WTC11 (cell line): ENCODE data around the gene RRP36. TPM values are rescaled to one million over a fixed set of nuclear protein-coding genes. Genes with fewer than 3 reads are reported as not detected.
A peak's percentile ranks its signal among the peaks of the same experiment; 100 is the strongest.

ENCODE experiments used
- ATAC-seq: fragments of 200-7000 bp; cut with Tn5 transposase; 2 replicates; pipeline ENCODE4 v1.10.0; 2021; ENCODE audit warnings: mild to moderate bottlenecking, moderate library complexity
- CTCF ChIA-PET: fragments of 300-600 bp; sonication (Branson Sonifier 250); formaldehyde crosslinking; loops from one replicate; lab custom pipeline; 2021; ENCODE audit warnings: antibody characterized with exemption; lab: Charles Lee
- POLR2A ChIA-PET: fragments of 350-600 bp; sonication (Branson Sonifier 250); formaldehyde crosslinking; loops from one replicate; lab custom pipeline; 2021; ENCODE audit warnings: antibody characterized with exemption; lab: Charles Lee
- DNase-seq: peaks from one replicate; pipeline ENCODE4 v3.0.0; 2021; ENCODE audit warnings: low spot score
- H3K27ac Mint-ChIP-seq: 2 replicates; pipeline ENCODE4 v1.8.0; 2021; ENCODE audit warnings: mixed read lengths
- H3K27me3 Mint-ChIP-seq: 2 replicates; pipeline ENCODE4 v1.8.0; 2021; ENCODE audit warnings: low read depth, mild to moderate bottlenecking, moderate library complexity, mixed read lengths
- H3K36me3 Mint-ChIP-seq: 2 replicates; pipeline ENCODE4 v1.8.0; 2021; ENCODE audit warnings: mixed read lengths
- H3K4me1 Mint-ChIP-seq: 2 replicates; pipeline ENCODE4 v1.8.0; 2022; ENCODE audit warnings: mixed read lengths
- H3K4me3 Mint-ChIP-seq: 2 replicates; pipeline ENCODE4 v1.8.0; 2021; ENCODE audit warnings: mild to moderate bottlenecking, moderate library complexity, mixed read lengths
- H3K9me3 Mint-ChIP-seq: 2 replicates; pipeline ENCODE4 v1.8.0; 2021; ENCODE audit warnings: mixed read lengths
- EMX1 ChIP-seq: fragments of 250-450 bp; sonication (Bioruptor Pico); IDR thresholded peaks from 2 replicates; pipeline ENCODE4 v1.8.0; 2021; ENCODE audit warnings: mild to moderate bottlenecking
- GABPB1 ChIP-seq: sonication (generic); formaldehyde crosslinking; IDR thresholded peaks from 2 replicates; pipeline ENCODE4 v1.8.1; 2023; ENCODE audit warnings: mild to moderate bottlenecking, missing genetic modification reagents
- GRHL2 ChIP-seq: fragments of 250-450 bp; sonication (Bioruptor Pico); IDR thresholded peaks from 2 replicates; pipeline ENCODE4 v1.8.0; 2022; ENCODE audit warnings: mild to moderate bottlenecking, moderate library complexity; ENCODE audit not compliant: insufficient replicate concordance, severe bottlenecking
- HMGA2 ChIP-seq: fragments of 250-450 bp; sonication (Bioruptor Pico); IDR thresholded peaks from 2 replicates; pipeline ENCODE4 v1.4.0; 2021; ENCODE audit warnings: mild to moderate bottlenecking, moderate library complexity
- KAT7 ChIP-seq: sonication (generic); formaldehyde crosslinking; IDR thresholded peaks from 2 replicates; pipeline ENCODE4 v1.8.1; 2023; ENCODE audit warnings: missing genetic modification reagents, mild to moderate bottlenecking, borderline replicate concordance
- MYBL2 ChIP-seq: sonication (generic); formaldehyde crosslinking; IDR thresholded peaks from 2 replicates; pipeline ENCODE4 v1.8.1; 2023; ENCODE audit warnings: mild to moderate bottlenecking, moderate library complexity, missing genetic modification reagents
- NR2C2 ChIP-seq: sonication (generic); formaldehyde crosslinking; IDR thresholded peaks from 2 replicates; pipeline ENCODE4 v1.8.0; 2022; ENCODE audit warnings: mild to moderate bottlenecking, missing genetic modification reagents
- OVOL2 ChIP-seq: fragments of 250-450 bp; sonication (Bioruptor Pico); IDR thresholded peaks from 2 replicates; pipeline ENCODE4 v1.9.0; 2021; ENCODE audit warnings: mild to moderate bottlenecking, borderline replicate concordance
- SMAD4 ChIP-seq: sonication (generic); formaldehyde crosslinking; IDR thresholded peaks from 2 replicates; pipeline ENCODE4 v1.8.0; 2022; ENCODE audit warnings: mild to moderate bottlenecking, missing genetic modification reagents
- TEAD1 ChIP-seq: sonication (generic); formaldehyde crosslinking; IDR thresholded peaks from 2 replicates; pipeline ENCODE4 v1.8.0; 2022; ENCODE audit warnings: mild to moderate bottlenecking, missing genetic modification reagents
- total RNA-seq: library from RNA; stranded (reverse); gene quantifications from 3 replicates; pipeline ENCODE4 v1.2.3, GENCODE V29; 2021
- TF ChIP-seq, protein P1 (sequence below): sonication (generic); formaldehyde crosslinking; IDR thresholded peaks from 2 replicates; pipeline ENCODE4 v1.8.1; 2023; ENCODE audit warnings: mild to moderate bottlenecking, missing genetic modification reagents, borderline replicate concordance
- TF ChIP-seq, protein P2 (sequence below): sonication (generic); formaldehyde crosslinking; conservative IDR thresholded peaks from 2 replicates; pipeline ENCODE4 v1.8.1; 2022; ENCODE audit warnings: mild to moderate bottlenecking, missing genetic modification reagents
- TF ChIP-seq, protein P3 (sequence below): fragments of 250-450 bp; sonication (Bioruptor Pico); IDR thresholded peaks from 2 replicates; pipeline ENCODE4 v1.9.0; 2021; ENCODE audit warnings: mild to moderate bottlenecking
- TF ChIP-seq, protein P4 (sequence below): sonication (generic); formaldehyde crosslinking; IDR thresholded peaks from 2 replicates; pipeline ENCODE4 v1.8.1; 2022; ENCODE audit warnings: mild to moderate bottlenecking, missing genetic modification reagents, moderate library complexity, borderline replicate concordance
- TF ChIP-seq, protein P5 (sequence below): sonication (generic); formaldehyde crosslinking; IDR thresholded peaks from 2 replicates; pipeline ENCODE4 v1.8.0; 2022; ENCODE audit warnings: missing genetic modification reagents

Gene RRP36
- total RNA-seq, 1 experiment from 2014 or later, result 81.0 TPM

DNA sequence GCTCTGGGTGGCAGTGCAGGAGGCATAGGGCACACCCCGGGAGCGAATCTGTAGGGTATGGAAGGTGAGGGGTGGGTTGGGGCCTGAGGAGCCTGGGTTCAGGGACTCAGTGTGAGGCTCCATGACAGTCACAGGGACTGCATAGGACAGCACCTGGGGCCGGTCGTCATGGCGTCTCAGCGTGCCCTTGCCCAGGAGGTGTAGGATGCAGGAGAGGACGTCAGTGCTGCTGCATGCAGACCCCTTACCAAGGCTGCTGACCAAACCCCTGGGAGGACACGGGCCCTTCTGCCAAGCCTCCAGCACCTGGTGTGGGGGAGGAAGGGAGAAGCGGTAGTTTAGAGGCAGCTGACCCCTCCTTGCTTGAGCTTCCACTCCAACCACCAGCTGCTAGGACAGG, 16.3 kb downstream of the RRP36 start (continued):
- TF ChIP-seq, protein P1, sequence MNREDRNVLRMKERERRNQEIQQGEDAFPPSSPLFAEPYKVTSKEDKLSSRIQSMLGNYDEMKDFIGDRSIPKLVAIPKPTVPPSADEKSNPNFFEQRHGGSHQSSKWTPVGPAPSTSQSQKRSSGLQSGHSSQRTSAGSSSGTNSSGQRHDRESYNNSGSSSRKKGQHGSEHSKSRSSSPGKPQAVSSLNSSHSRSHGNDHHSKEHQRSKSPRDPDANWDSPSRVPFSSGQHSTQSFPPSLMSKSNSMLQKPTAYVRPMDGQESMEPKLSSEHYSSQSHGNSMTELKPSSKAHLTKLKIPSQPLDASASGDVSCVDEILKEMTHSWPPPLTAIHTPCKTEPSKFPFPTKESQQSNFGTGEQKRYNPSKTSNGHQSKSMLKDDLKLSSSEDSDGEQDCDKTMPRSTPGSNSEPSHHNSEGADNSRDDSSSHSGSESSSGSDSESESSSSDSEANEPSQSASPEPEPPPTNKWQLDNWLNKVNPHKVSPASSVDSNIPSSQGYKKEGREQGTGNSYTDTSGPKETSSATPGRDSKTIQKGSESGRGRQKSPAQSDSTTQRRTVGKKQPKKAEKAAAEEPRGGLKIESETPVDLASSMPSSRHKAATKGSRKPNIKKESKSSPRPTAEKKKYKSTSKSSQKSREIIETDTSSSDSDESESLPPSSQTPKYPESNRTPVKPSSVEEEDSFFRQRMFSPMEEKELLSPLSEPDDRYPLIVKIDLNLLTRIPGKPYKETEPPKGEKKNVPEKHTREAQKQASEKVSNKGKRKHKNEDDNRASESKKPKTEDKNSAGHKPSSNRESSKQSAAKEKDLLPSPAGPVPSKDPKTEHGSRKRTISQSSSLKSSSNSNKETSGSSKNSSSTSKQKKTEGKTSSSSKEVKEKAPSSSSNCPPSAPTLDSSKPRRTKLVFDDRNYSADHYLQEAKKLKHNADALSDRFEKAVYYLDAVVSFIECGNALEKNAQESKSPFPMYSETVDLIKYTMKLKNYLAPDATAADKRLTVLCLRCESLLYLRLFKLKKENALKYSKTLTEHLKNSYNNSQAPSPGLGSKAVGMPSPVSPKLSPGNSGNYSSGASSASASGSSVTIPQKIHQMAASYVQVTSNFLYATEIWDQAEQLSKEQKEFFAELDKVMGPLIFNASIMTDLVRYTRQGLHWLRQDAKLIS (CRISPR knock-in tag), result no peak
- TF ChIP-seq GRHL2 (CRISPR knock-in tag), result no peak

DNA sequence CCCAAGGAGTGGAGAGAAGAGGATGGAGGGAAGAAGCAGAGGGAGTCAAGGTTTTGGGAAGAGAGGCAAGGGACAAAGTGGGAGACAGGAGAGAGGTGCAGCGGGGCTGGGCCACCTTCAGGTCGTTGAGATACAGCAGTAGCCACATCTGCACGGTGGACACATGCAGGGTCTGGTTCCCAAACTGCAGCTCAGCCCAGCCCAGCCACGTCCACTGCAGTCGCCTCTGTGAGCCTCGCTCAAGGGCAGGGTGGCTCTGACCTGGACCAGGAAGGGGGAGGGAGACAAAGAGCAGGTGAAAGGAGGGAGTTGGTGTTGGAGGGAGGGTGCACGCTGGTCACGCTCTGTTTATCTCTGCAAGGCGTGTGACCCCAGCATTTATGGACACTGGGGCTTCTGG, 17.3 kb downstream of the RRP36 start:
- no peak for DNase-seq
- Mint-ChIP-seq H3K4me1 (no peaks in the 10 kb centered on the region), H3K36me3 (peaks cover 48% of the 10 kb centered on the region)
- TF ChIP-seq EMX1 (CRISPR knock-in tag), result no peak
- TF ChIP-seq, protein P2, sequence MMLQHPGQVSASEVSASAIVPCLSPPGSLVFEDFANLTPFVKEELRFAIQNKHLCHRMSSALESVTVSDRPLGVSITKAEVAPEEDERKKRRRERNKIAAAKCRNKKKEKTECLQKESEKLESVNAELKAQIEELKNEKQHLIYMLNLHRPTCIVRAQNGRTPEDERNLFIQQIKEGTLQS (CRISPR knock-in tag), result no peak
- TF ChIP-seq, all 79 proteins: peak for 0
- Mint-ChIP-seq H3K27ac (peak overlapping the region; percentile 8; the same call in 1 of the 2 replicates), H3K9me3 (no peaks in the 10 kb centered on the region), H3K4me3 (no peak overlapping the region), H3K27me3 (no peaks in the 10 kb centered on the region)
- ChIA-PET CTCF (no interaction called here), POLR2A (no interaction called here)
- ATAC-seq, result no peak

DNA sequence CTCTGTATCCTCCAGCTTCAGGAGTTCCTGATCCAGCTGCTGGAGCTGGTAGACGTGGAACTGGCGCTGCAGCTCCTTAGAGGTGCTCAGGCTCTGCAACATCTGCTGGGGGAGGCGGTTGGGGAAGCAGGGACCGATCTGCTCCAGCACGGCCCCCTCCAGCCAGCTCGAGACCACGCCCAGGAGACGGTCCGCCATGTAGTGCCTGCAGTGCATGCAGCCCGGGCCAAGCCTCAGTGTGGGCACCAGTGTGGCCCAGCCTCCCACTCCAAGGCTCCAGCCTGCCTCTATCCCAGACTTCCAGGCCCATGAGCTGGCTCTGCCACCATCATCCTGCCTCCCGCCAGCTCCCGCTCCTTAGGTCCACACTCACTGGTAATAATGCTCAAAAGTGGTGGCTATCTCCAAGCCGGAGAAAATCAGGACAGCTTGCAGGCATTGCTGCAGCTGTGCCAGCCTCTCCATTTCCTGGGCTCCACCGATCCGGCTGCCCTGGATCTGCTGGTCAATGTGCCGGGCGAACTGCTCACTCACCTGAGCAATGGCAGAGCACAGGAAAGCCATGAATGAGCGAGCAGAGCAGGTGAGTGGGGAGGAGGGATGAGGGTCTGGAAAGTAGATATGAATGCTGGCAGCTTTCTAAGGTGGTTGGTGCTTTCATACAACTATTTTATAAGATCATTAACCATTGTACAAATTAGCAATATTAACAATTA, 19.3 kb downstream of the RRP36 start:
- H3K4me1 Mint-ChIP-seq, result no peaks in the 10 kb centered on the region
- CTCF ChIA-PET, result interaction anchor here (0.6 to 1.5 kb wide), 3 partner anchors 34 to 123 kb away, joined by 3 to 6 read pairs (median 3); no protein-coding TSS in a partner anchor
- H3K27ac Mint-ChIP-seq, result no peak overlapping the region
- no peaks in the 10 kb centered on the region for H3K9me3 Mint-ChIP-seq
- no peak for DNase-seq
- no peaks in the 10 kb centered on the region for H3K27me3 Mint-ChIP-seq
- ATAC-seq, result no peak
- POLR2A ChIA-PET, result interaction anchor here (0.6 to 0.7 kb wide), 4 partner anchors 103 to 1076 kb away, joined by 3 to 9 read pairs (median 6); no protein-coding TSS in a partner anchor
- peaks cover 50% of the 10 kb centered on the region for H3K36me3 Mint-ChIP-seq
- no peak overlapping the region for H3K4me3 Mint-ChIP-seq
- TF ChIP-seq NR2C2 (no peak), KAT7 (no peak), HMGA2 (CRISPR knock-in tag) (no peak), OVOL2 (CRISPR knock-in tag) (no peak), TEAD1 (CRISPR knock-in tag) (no peak), SMAD4 (CRISPR knock-in tag) (no peak), GABPB1 (CRISPR knock-in tag) (no peak), MYBL2 (no peak)
- TF ChIP-seq, protein P3, sequence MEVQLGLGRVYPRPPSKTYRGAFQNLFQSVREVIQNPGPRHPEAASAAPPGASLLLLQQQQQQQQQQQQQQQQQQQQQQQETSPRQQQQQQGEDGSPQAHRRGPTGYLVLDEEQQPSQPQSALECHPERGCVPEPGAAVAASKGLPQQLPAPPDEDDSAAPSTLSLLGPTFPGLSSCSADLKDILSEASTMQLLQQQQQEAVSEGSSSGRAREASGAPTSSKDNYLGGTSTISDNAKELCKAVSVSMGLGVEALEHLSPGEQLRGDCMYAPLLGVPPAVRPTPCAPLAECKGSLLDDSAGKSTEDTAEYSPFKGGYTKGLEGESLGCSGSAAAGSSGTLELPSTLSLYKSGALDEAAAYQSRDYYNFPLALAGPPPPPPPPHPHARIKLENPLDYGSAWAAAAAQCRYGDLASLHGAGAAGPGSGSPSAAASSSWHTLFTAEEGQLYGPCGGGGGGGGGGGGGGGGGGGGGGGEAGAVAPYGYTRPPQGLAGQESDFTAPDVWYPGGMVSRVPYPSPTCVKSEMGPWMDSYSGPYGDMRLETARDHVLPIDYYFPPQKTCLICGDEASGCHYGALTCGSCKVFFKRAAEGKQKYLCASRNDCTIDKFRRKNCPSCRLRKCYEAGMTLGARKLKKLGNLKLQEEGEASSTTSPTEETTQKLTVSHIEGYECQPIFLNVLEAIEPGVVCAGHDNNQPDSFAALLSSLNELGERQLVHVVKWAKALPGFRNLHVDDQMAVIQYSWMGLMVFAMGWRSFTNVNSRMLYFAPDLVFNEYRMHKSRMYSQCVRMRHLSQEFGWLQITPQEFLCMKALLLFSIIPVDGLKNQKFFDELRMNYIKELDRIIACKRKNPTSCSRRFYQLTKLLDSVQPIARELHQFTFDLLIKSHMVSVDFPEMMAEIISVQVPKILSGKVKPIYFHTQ (CRISPR knock-in tag), result no peak
- TF ChIP-seq, protein P4, sequence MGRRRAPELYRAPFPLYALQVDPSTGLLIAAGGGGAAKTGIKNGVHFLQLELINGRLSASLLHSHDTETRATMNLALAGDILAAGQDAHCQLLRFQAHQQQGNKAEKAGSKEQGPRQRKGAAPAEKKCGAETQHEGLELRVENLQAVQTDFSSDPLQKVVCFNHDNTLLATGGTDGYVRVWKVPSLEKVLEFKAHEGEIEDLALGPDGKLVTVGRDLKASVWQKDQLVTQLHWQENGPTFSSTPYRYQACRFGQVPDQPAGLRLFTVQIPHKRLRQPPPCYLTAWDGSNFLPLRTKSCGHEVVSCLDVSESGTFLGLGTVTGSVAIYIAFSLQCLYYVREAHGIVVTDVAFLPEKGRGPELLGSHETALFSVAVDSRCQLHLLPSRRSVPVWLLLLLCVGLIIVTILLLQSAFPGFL (CRISPR knock-in tag), result no peak
- TF ChIP-seq, protein P5, sequence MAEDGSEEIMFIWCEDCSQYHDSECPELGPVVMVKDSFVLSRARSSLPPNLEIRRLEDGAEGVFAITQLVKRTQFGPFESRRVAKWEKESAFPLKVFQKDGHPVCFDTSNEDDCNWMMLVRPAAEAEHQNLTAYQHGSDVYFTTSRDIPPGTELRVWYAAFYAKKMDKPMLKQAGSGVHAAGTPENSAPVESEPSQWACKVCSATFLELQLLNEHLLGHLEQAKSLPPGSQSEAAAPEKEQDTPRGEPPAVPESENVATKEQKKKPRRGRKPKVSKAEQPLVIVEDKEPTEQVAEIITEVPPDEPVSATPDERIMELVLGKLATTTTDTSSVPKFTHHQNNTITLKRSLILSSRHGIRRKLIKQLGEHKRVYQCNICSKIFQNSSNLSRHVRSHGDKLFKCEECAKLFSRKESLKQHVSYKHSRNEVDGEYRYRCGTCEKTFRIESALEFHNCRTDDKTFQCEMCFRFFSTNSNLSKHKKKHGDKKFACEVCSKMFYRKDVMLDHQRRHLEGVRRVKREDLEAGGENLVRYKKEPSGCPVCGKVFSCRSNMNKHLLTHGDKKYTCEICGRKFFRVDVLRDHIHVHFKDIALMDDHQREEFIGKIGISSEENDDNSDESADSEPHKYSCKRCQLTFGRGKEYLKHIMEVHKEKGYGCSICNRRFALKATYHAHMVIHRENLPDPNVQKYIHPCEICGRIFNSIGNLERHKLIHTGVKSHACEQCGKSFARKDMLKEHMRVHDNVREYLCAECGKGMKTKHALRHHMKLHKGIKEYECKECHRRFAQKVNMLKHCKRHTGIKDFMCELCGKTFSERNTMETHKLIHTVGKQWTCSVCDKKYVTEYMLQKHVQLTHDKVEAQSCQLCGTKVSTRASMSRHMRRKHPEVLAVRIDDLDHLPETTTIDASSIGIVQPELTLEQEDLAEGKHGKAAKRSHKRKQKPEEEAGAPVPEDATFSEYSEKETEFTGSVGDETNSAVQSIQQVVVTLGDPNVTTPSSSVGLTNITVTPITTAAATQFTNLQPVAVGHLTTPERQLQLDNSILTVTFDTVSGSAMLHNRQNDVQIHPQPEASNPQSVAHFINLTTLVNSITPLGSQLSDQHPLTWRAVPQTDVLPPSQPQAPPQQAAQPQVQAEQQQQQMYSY (CRISPR knock-in tag), result no peak
